ENCODE measurements around the gene HIBADH. TPM values are rescaled to one million over a fixed set of nuclear protein-coding genes. Genes with fewer than 3 reads are reported as not detected.

The HIBADH gene
- total and polyA plus RNA-seq, 2 donors = 25.0 to 33.1 TPM

GRCh38 chr7:27616914-27617548, 45.7 kb downstream of the HIBADH start:
- DNase-seq (ENCODE audit: low read depth in 6 of 9, low spot score in 9 of 9) = no peak
- Histone ChIP-seq H3K27me3 (ENCODE audit: control insufficient read depth in 2 of 2, insufficient read depth in 1 of 2, low read length in 1 of 2) (no peaks in the 10 kb centered on the region), H3K36me3 (ENCODE audit: control insufficient read depth in 2 of 2, insufficient read depth in 2 of 2, low read length in 1 of 2) (peaks cover 0 to 7% of the 10 kb centered on the region in 2 donors), H3K4me3 (ENCODE audit: low read length in 2 of 2) (no peak overlapping the region), H3K27ac (ENCODE audit: low read depth in 1 of 2, low read length in 1 of 2) (no peak overlapping the region), H3K4me1 (ENCODE audit: control insufficient read depth in 2 of 2, insufficient read depth in 2 of 2, low read length in 2 of 2) (no peaks in the 10 kb centered on the region), H3K9me3 (ENCODE audit: control insufficient read depth in 2 of 2, insufficient read depth in 1 of 2, low read length in 1 of 2) (peaks cover 3 to 18% of the 10 kb centered on the region in 2 donors)
- 66% methylated on average over 3 of the region's 3 CpGs for WGBS

DNA sequence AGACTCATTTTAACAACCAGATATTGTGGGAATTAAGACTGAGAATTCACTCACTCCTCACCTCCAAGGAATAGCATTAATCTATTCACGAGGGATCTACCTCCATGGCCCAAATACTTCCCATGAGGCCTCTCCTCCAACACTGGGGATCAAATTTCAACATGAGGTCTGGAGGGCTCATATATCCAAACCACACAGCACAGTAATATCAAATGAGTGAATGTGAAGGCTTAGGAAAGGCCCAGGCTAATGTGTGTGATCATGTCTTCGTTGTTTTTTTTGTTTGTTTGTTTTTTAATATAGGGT, 46.5 kb downstream of the HIBADH start:
- WGBS = over 99% methylated on average over 2 of the region's 2 CpGs

GRCh38 chr7:27615420-27616185, 47.1 kb downstream of the HIBADH start:
- WGBS = 95% methylated on average over 7 of the region's 7 CpGs
- DNase-seq (ENCODE audit: low read depth in 6 of 9, low spot score in 9 of 9) = no peak

More for the DNA sequence above, 46.5 kb downstream of the HIBADH start:
- Histone ChIP-seq H3K9me3 (ENCODE audit: control insufficient read depth in 2 of 2, insufficient read depth in 1 of 2, low read length in 1 of 2) (peaks cover 3 to 18% of the 10 kb centered on the region in 2 donors), H3K4me3 (ENCODE audit: low read length in 2 of 2) (no peak overlapping the region), H3K27ac (ENCODE audit: low read depth in 1 of 2, low read length in 1 of 2) (no peak overlapping the region), H3K36me3 (ENCODE audit: control insufficient read depth in 2 of 2, insufficient read depth in 2 of 2, low read length in 1 of 2) (peaks cover 0 to 7% of the 10 kb centered on the region in 2 donors), H3K27me3 (ENCODE audit: control insufficient read depth in 2 of 2, insufficient read depth in 1 of 2, low read length in 1 of 2) (no peaks in the 10 kb centered on the region), H3K4me1 (ENCODE audit: control insufficient read depth in 2 of 2, insufficient read depth in 2 of 2, low read length in 2 of 2) (no peaks in the 10 kb centered on the region)
- no peak for DNase-seq (ENCODE audit: low read depth in 6 of 9, low spot score in 9 of 9)

GRCh38 chr7:27614095-27614494, 48.6 kb downstream of the HIBADH start:
- WGBS = 93% methylated on average over 2 of the region's 2 CpGs
- H3K9me3 ChIP-seq (ENCODE audit: control insufficient read depth in 2 of 2, insufficient read depth in 1 of 2, low read length in 1 of 2) = peaks cover 0 to 13% of the 10 kb centered on the region in 2 donors
- no peaks in the 10 kb centered on the region for H3K4me1 ChIP-seq (ENCODE audit: control insufficient read depth in 2 of 2, insufficient read depth in 2 of 2, low read length in 2 of 2)
- no peaks in the 10 kb centered on the region for H3K27me3 ChIP-seq (ENCODE audit: control insufficient read depth in 2 of 2, insufficient read depth in 1 of 2, low read length in 1 of 2)
- no peak overlapping the region for H3K4me3 ChIP-seq (ENCODE audit: low read length in 2 of 2)
- no peak overlapping the region for H3K27ac ChIP-seq (ENCODE audit: low read depth in 1 of 2, low read length in 1 of 2)
- H3K36me3 ChIP-seq (ENCODE audit: control insufficient read depth in 2 of 2, insufficient read depth in 2 of 2, low read length in 1 of 2) = peaks cover 0 to 7% of the 10 kb centered on the region in 2 donors
- no peak for DNase-seq (ENCODE audit: low read depth in 6 of 9, low spot score in 9 of 9)

More at GRCh38 chr7:27615420-27616185, 47.1 kb downstream of the HIBADH start:
- Histone ChIP-seq H3K36me3 (ENCODE audit: control insufficient read depth in 2 of 2, insufficient read depth in 2 of 2, low read length in 1 of 2) (peaks cover 0 to 7% of the 10 kb centered on the region in 2 donors), H3K9me3 (ENCODE audit: control insufficient read depth in 2 of 2, insufficient read depth in 1 of 2, low read length in 1 of 2) (peaks cover 3 to 18% of the 10 kb centered on the region in 2 donors), H3K27ac (ENCODE audit: low read depth in 1 of 2, low read length in 1 of 2) (no peak overlapping the region), H3K4me1 (ENCODE audit: control insufficient read depth in 2 of 2, insufficient read depth in 2 of 2, low read length in 2 of 2) (no peaks in the 10 kb centered on the region), H3K27me3 (ENCODE audit: control insufficient read depth in 2 of 2, insufficient read depth in 1 of 2, low read length in 1 of 2) (no peaks in the 10 kb centered on the region), H3K4me3 (ENCODE audit: low read length in 2 of 2) (no peak overlapping the region)

DNA sequence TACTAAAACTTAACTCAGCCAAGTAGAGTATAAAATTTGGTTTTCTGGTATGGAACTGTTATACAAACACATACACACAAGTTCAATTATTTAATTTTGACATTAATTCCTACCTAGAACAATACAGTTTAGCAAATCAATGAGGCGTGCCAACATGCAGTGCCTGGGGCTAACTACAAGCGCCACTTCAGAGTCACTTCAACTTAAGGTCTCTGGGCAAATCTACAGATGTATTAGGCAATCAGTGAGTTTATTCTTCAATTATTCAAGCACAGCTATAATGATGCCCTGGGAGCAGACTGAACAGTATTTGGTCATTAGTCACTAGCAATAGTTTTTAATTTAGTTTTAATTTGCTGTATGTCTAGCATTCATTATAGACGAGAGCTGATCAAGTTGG, 51.6 kb downstream of the HIBADH start:
- no peak for DNase-seq (ENCODE audit: low read depth in 6 of 9, low spot score in 9 of 9)
- 98% methylated on average over 3 of the region's 3 CpGs for WGBS

DNA sequence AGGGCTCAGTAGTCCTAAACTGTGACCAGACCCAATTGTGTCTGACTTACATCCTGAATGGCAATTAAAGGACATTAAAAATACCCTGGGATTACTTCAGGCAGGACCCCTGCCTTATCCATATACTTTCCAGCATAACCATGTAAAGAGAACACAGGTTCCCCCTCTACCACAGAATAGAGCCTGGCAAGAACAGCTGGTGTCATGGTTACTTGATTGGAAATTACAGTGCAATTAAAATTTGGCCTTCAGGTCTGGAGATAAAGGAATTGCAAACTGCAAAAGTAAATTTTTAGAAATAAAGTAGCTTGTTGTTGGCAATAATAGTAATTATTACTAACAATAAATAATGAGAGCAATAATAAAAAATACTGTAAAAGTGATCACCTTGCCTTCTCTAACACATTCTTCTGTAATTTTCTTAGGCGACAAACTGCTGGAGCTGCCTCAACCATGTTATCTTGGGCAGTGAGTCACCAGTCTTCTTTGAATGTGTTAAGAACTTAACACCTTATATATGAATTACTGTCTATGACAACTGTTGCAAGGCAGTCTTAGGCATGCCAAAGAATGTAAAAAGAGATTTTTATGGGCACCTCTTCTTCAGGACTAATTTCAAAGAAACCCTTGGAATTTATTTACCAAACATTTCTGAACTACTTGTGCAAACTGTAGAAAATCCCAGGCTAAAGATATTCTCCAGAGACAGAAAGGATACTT, 53.7 kb downstream of the HIBADH start:
- no peak overlapping the region for H3K4me3 ChIP-seq (ENCODE audit: low read length in 2 of 2)
- H3K27ac ChIP-seq (ENCODE audit: low read depth in 1 of 2, low read length in 1 of 2) = no peak overlapping the region
- H3K4me1 ChIP-seq (ENCODE audit: control insufficient read depth in 2 of 2, insufficient read depth in 2 of 2, low read length in 2 of 2) = no peaks in the 10 kb centered on the region
- WGBS = 90% methylated on average over 1 of the region's 1 CpG
- no peaks in the 10 kb centered on the region for H3K9me3 ChIP-seq (ENCODE audit: control insufficient read depth in 2 of 2, insufficient read depth in 1 of 2, low read length in 1 of 2)
- no peaks in the 10 kb centered on the region for H3K36me3 ChIP-seq (ENCODE audit: control insufficient read depth in 2 of 2, insufficient read depth in 2 of 2, low read length in 1 of 2)
- no peaks in the 10 kb centered on the region for H3K27me3 ChIP-seq (ENCODE audit: control insufficient read depth in 2 of 2, insufficient read depth in 1 of 2, low read length in 1 of 2)
- no peak for DNase-seq (ENCODE audit: low read depth in 6 of 9, low spot score in 9 of 9)

More for the DNA sequence above, 51.6 kb downstream of the HIBADH start:
- no peaks in the 10 kb centered on the region for H3K4me1 ChIP-seq (ENCODE audit: control insufficient read depth in 2 of 2, insufficient read depth in 2 of 2, low read length in 2 of 2)
- peaks cover 0 to 3% of the 10 kb centered on the region in 2 donors for H3K36me3 ChIP-seq (ENCODE audit: control insufficient read depth in 2 of 2, insufficient read depth in 2 of 2, low read length in 1 of 2)
- H3K4me3 ChIP-seq (ENCODE audit: low read length in 2 of 2) = no peak overlapping the region
- H3K27ac ChIP-seq (ENCODE audit: low read depth in 1 of 2, low read length in 1 of 2) = no peak overlapping the region
- H3K27me3 ChIP-seq (ENCODE audit: control insufficient read depth in 2 of 2, insufficient read depth in 1 of 2, low read length in 1 of 2) = no peaks in the 10 kb centered on the region
- H3K9me3 ChIP-seq (ENCODE audit: control insufficient read depth in 2 of 2, insufficient read depth in 1 of 2, low read length in 1 of 2) = no peaks in the 10 kb centered on the region

DNA sequence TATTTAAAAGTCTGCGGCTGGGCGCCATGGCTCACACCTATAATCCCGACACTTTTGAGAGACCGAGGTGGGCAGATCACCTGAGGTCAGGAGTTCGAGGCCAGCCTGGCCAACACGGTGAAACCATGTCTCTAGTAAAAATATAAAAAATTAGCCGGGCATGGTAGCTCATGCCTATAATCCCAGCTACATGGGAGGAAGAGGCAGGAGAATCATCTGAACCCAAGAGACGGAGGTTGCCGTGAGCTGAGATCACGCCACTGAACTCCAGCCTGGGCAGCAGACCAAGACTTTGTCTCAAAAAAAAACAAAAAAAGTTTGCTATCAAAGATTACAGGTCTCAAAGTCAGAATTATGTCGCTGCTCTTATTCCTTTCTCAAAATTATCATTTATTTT, 55.5 kb downstream of the HIBADH start:
- WGBS = 96% methylated on average over 11 of the region's 11 CpGs

DNA sequence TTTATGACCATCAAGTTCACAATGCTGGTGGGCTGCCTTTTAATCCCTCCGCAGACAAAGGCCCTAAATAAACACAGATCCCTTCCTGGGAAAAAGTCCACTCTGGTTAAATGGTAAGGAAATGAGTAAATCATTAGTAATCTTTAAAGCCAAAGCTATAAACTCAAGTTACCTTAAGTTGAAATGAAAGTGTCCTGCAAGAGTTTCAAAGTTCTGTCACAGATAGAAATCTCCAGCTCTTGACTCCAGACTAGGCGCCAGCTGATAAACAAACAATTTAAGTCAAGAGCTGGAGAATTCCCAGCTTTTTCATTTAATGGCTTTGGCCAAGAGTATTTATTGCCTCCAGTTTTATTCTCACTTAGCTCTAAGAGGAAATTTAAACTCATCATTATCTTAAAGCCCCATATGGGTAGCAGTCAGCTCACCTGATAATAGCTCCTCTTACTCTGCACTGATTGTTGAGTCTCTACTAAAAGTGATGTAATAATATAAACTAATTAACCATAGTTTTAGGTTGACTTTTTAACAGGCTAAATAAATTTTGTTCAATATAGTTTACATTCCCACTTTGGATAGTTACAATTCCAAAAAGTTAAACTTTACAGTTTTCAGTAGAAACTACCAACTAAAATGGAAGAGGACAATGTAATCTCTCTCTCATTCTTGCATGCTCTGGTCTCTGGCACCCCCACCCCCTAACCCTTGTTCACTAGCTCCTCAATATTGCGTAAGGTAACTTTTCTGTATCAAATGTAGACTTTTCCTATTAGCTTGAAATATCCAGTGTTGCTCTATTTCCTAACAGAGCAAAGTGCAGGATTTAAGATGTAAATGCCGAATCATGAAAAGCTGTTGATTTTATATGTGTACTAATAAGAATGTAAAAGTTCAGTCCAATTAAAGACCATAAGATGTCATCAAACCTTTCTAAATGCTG, 56.1 kb downstream of the HIBADH start:
- Histone ChIP-seq H3K27me3 (ENCODE audit: control insufficient read depth in 2 of 2, insufficient read depth in 1 of 2, low read length in 1 of 2) (no peaks in the 10 kb centered on the region), H3K4me3 (ENCODE audit: low read length in 2 of 2) (no peak overlapping the region), H3K27ac (ENCODE audit: low read depth in 1 of 2, low read length in 1 of 2) (no peak overlapping the region), H3K4me1 (ENCODE audit: control insufficient read depth in 2 of 2, insufficient read depth in 2 of 2, low read length in 2 of 2) (no peaks in the 10 kb centered on the region), H3K36me3 (ENCODE audit: control insufficient read depth in 2 of 2, insufficient read depth in 2 of 2, low read length in 1 of 2) (no peaks in the 10 kb centered on the region), H3K9me3 (ENCODE audit: control insufficient read depth in 2 of 2, insufficient read depth in 1 of 2, low read length in 1 of 2) (no peaks in the 10 kb centered on the region)
- DNase-seq (ENCODE audit: low read depth in 6 of 9, low spot score in 9 of 9) = no peak
- 98% methylated on average over 4 of the region's 4 CpGs for WGBS

More for the DNA sequence above, 55.5 kb downstream of the HIBADH start:
- Histone ChIP-seq H3K27ac (ENCODE audit: low read depth in 1 of 2, low read length in 1 of 2) (no peak overlapping the region), H3K9me3 (ENCODE audit: control insufficient read depth in 2 of 2, insufficient read depth in 1 of 2, low read length in 1 of 2) (no peaks in the 10 kb centered on the region), H3K36me3 (ENCODE audit: control insufficient read depth in 2 of 2, insufficient read depth in 2 of 2, low read length in 1 of 2) (no peaks in the 10 kb centered on the region), H3K4me1 (ENCODE audit: control insufficient read depth in 2 of 2, insufficient read depth in 2 of 2, low read length in 2 of 2) (no peaks in the 10 kb centered on the region), H3K4me3 (ENCODE audit: low read length in 2 of 2) (no peak overlapping the region), H3K27me3 (ENCODE audit: control insufficient read depth in 2 of 2, insufficient read depth in 1 of 2, low read length in 1 of 2) (no peaks in the 10 kb centered on the region)
- DNase-seq (ENCODE audit: low read depth in 6 of 9, low spot score in 9 of 9) = no peak

Measured in thymus (tissue), 11 donors.